Measurements from ENCODE around the gene HIGD1A. TPM values are rescaled to one million over a fixed set of nuclear protein-coding genes. Genes with fewer than 3 reads are reported as not detected.

HIGD1A gene
- 245 and 278 TPM in 2 replicates for total RNA-seq (2014; rRNA removed; shearing (Covaris generic))

DNA sequence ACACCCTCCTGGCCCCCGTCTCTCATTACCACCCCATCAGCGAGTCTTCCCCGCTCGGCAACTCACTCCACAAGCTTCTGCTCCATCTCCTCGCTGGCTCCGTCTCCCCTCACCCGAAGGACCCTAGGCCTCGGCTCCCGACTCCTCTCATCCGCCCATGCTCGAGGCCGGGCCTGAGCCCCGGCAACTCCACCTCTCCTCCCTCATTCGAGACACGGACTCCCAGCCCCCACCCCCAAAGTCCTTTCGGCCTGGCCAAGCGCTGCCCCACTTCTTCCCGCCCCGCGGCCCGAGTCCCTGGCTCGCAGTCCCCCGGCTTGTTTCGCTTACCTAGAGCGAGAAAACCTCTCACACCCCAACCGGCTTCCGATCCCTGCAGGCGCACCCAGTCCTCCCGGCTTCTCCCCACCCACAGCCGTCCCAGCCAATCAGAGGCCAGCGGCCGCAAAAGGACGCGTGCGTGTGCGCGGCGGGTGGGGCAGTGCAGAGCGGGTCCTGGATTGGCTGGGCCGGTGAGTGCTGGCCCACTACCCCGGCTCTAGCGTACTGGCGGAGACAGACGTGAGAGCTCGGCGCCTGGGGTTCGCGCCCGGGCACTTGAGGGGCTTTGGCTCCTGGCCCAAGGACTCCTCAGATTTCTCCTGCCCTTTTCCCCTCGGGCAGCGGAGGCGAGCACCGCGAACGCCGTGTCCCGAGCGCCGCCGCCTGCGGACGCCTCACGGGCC is at the start of gene HIGD1A:
Gene HIGD1A (minus strand): TSS at position 385 of the 725 bp plus-strand sequence. CDS start 10,237 bp downstream, outside the sequence.
- DNase-seq (ENCODE audit: low read depth) = peak; percentile 95

DNA sequence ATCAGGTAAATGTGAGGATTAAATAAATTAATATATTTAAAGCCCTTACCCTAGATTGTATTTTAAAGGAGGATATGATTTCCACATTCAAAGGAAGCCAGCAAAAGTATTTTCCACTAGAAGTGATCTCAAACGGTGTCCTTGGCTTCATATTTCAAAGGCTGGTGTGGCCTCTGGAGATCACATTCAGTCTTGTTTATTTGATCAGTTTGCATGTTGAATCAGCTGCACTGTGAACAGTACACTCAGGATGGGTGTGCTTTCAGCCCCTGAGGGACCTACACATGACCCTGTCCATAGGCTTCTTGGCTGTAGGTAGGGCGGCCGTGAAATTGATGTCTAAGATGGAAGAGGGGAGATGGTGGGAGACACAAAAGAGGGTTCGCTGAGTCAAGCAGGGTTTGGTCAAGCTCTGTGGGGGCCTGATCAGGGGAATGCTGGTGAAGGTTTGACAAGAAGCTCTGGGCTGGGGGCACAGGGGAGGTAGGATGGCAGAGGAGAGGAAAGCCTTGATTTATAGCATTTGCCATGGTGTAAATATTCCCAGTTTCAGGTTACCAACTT is 49.5 kb upstream of the HIGD1A start:
- no peak for DNase-seq (ENCODE audit: low read depth)

DNA sequence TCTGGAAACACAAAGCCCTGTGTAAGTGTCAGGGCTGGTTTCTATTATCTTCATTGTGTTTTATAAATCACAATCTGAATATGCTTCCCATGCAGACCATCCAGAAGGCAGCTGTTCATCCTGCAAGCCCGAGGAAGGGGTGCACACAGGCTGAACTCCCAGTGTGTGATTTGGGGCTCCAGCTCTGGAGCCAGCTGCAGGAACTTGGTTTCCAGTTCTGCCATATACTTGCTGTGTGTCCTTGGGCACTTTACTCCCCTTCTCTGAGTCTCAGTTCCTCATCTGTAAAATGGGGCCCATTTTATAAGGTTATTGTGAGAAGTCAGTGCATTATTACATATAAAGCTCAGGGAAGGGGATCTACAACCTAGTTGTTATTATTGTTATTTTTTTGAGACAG is 48.8 kb upstream of the HIGD1A start:
- no peak for DNase-seq (ENCODE audit: low read depth)

DNA sequence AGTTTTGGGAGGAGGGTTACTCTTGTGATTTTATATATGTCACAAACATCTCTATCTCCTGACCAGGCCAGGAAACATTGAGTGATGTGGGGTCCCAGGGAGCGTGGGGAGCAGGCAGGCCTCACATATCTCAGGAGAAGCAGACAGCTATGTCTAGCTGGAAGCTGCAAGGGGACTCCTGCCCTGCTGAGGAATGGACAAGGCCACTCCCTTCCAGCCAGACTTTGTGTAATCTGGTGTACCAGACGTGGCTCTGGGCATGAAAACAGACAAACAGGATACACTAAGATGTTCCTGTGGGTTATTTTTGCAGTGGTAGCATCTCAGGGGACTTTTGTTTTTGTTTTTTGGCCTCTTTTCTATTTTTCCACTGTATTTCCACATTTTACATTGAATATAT is 48.2 kb upstream of the HIGD1A start:
- no peak for DNase-seq (ENCODE audit: low read depth)

DNA sequence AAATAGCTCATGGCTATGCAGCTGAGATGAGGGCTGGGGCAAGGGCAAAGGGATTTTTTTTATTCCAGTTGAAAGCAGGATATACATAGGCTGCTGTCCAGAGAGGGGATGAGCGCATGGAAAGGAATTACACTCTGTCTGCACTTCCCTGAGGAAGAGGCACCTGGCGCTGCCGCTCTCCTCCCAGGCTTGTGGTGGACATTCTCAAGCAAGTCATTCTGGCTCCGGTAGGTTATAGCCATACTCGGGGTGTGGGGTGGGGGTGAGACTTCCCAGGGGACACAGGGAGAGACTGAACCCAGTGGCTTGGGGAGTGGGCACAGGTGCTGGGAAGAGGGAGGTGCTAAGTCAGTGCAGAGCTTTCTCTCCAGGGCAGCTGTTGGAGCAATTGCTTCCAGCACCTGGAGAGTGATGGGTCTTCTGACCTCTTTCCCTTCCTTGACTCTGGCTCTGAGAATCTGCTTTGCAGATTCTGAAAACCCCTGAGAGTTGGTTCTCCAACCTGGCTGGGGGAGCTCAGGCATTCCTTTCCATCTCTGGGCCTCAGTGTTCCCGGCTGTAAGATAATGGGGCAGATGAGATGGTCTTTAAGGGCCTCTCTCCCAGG is 47.0 kb upstream of the HIGD1A start:
- DNase-seq (ENCODE audit: low read depth) = no peak

DNA sequence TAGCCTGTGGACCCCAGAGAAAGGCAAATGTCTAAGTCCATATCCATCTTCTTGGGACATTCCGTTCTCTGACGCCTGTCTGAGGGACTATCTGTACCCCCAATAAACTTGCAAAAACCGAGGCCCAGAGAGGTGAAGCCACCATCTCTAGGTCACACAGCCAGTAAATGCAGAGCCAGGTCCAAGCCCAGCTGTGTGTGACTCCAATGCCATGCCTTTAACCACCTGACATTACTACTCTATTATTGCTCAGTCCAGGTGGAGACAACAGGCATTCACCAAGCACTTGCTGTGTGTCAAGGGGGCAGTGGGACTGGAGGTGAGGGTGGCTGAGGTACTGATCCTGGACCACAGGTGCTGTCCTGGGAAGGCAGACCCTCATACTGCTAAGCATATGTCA is 46.0 kb upstream of the HIGD1A start:
- DNase-seq (ENCODE audit: low read depth) = no peak

DNA sequence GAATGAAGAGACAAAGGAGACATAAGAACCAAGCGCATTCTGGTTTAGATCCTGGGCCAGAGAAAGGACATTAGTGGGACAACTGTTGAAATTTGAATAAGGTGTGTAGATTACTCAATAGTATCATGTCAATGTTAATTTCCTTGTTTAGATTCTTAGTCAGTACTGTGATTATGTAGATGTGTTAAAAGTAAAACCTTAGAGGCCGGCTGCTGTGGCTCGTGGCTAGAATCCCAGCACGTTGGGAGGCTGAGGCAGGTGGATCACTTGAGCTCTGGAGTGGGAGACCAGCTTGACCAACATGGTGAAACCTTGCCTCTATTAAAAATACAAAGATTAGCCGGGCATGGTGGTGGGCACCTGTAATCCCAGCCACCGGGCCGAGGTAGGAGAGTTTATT is 44.7 kb upstream of the HIGD1A start:
- no peak for DNase-seq (ENCODE audit: low read depth)

DNA sequence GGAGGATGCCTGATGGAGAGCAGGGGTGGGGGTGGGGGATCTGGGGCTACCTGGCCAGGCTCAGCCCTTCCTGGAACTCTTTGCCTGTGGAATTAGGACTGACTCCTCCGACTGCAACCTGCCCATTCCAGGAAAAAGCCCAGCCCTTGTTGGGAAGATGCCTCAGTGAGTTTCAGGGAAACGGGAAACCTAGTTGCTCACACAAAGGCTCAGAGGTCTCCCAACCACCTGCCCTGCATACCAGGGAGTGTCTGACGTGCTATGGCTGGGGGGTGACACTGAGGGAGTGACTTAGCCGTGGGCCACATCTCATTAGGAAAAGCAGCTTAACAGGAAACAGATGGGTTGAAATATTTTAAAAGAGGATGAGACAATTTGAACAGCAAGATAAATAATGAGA is 43.4 kb upstream of the HIGD1A start:
- DNase-seq (ENCODE audit: low read depth) = peak; percentile 11

DNA sequence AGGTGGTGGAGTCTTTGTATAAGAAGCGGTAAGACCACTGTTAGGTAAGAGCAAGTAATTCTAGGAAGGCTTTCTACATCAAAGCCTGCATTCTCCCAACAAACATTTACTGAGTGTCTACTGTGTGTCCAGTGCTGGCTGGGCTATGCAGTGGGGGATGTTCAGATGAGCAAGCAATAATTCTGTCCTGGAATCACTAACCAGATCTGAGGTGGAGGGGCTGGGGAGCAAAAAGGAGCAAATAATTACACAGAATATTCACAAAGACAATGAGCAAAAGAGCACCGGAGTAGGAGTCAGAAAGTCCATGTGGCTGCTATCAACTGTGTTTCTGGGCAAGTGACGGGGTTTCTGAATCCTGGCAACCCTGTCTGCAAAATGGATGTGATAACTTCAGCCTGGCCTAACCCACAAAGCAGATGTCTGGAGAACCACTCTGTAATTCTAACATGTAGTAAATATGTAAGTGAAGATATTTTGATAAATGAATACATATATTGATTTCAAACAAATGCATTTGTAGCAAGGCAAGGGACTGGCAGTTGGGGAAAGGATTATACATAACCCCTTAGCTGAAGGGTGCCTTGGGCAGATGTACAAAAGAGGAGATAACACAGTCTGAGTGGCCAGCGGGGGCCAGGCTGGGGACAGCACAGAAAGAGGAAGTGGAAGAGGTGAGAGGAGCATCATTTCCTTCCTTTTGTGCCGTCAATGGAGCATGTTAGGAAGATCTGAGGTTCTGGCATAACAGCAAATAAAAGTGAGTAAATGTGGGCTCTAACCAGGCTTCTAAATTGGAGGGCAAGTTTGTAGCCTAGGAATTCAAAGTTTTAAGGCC is 42.6 kb upstream of the HIGD1A start:
- no peak for DNase-seq (ENCODE audit: low read depth)

DNA sequence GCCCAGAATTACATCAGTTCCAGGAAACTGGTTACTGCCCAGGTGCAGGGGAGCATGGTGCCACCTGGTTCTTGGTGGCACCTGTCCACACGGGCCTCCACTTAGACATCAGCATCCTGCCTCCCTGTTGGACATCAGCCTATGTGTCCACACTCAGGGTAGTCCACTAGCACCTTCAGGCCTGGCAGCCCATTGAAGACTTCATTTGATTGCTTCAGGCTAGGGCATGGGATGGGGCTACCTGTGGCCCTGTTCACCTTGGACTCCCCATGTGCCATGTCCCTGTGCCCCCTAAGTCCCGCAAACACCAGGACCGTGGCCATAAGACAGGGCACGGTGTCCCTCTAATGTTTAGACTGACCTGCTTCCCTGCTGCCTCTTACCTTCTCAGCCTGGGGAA is 40.5 kb upstream of the HIGD1A start:
- no peak for DNase-seq (ENCODE audit: low read depth)

DNA sequence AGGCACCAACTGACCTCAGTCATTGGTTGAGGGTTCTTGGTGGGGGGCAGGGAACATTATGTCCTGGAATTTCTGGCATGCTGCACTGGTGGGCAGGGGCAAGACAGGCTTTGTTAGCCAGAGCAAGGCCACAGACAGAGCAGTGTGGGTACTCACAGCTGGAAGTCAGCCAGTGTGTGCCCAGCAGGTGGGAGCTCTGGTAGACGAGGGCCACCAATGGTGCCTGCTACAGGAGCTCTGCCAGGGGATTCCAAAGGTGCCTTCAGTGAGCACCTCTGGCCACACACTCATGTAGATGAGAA is 40.1 kb upstream of the HIGD1A start:
- no peak for DNase-seq (ENCODE audit: low read depth)

DNA sequence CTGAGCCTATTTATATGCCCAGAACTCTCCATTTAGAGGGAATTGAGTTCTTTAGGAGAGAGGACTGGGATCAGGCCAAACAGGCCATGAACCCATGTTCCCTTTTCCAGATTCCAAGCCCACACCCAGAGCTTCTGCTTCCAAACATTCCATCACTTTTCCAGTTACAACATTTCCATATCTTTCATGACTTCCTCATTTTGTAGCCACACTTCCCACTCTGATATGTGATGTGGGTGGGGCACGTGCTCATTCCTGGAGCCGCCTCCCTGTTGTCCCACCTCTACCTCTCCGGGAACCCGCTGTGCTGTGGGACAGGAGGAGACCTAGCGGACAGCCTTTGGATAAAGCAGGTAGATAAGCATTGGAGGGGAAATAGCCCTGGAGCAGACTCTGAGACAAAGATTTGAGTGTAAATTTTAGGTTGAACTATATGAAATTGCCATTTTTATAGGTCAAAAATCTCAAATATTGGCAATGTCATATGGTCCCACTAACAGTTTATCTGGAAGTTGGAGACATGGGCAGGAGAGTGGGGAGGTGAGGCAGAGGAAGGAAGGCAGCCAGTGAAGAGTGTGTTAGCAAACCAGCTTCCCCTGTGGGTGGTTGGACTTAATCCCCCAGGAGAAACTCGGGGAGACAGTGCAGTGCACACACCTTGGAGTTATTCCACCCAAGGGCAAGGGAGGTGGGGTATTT is 39.6 kb upstream of the HIGD1A start:
- no peak for DNase-seq (ENCODE audit: low read depth)

DNA sequence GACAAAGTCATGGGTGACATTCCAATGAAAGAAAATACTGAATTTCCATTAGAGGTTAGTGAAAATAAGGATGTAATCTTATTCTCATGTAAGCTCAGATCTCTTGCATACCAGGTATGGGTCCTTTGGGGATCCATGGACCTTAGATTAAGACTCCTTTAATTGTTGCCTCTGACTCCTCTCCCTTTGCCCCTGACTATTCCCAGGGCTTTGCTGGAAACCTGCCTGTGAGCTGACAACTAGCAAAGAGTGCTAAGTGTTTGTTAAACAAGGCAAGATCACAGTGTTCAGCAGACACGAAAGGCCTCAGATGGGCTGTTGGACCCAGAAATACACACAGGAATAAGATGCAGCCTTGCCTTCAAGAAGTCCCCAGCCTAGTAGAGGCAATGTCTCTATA is 37.0 kb upstream of the HIGD1A start:
- no peak for DNase-seq (ENCODE audit: low read depth)

DNA sequence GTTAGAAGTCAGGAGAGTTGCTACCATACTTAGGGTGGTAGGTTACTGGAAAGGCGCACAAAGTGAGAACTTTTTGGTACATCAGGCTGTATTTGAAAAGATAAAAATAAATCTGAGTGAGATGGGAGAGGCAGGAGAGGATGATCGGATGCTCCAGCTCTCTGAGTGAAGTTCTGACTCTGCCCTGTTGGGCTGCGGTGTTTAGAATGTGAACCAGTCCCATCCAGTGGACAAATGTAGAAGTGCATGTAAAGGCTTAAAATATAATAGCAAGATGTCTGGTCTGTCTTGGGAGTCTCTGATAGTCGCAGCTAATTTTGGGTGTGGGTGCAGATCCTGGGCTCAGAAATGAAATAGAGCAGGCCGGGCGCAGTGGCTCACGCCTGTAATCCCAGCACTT is 35.3 kb upstream of the HIGD1A start:
- DNase-seq (ENCODE audit: low read depth) = peak; percentile 78

DNA sequence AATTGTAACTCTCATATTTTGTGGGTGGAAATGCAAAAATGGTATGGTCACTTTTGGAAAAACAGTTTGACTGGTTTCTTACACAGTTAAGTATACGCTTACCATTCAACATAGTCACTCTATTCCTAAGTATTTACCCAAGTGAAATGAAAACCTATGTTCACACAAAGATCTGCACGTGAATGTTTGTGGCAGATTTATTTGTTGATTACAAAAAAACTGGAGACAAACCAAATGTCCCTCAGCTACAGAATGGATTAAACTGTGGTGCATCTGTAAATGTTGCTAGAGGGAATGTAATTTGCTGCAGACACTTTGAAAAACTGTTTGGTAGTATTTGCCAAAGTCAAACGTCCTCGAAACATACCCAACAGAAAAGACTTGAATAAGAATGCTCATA is 34.3 kb upstream of the HIGD1A start:
- DNase-seq (ENCODE audit: low read depth) = no peak

DNA sequence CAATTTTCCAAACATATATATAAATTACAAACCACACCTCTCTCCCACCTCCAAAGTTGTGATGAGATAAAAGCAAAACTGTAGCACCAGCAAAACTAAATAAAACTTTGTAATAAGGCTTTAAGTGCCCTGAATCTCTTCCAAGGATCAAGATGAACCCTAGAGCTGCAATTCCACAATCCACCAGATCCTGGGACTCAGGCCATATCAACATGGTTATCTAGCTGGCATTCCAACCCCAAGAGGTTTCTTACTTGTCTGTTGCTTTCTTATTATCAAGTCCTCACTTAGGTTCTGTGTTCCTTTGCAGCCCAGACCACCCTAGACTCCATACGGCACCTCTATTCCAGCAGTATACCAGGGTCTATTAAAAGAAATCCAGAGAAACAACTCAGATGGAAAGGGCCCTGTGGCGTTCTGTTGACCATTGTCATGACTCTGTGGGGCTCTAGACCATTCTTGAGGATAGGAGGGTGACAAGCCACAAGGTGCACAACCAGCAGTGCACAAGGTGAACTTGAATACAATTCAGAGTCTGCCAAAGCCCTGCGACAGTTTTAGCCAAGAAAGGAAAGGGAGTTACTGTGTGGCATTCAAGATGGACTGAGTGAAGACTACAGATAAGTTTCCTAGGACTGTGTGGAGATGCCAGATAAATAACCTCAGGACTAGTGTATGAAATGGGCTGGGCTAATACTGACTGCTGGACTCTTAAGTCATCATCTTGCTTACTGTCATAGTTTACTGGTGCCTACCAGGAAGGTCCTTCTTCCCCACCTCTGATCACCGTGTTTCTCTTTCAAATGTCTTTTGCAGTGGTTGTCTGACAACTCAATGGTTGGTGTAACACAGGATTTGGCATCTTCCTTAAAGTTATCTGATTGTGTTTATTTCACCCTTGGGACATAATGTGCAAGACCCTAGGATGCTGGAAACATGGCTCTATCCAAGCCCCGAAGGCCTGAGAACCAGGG is 32.1 kb upstream of the HIGD1A start:
- no peak for DNase-seq (ENCODE audit: low read depth)

DNA sequence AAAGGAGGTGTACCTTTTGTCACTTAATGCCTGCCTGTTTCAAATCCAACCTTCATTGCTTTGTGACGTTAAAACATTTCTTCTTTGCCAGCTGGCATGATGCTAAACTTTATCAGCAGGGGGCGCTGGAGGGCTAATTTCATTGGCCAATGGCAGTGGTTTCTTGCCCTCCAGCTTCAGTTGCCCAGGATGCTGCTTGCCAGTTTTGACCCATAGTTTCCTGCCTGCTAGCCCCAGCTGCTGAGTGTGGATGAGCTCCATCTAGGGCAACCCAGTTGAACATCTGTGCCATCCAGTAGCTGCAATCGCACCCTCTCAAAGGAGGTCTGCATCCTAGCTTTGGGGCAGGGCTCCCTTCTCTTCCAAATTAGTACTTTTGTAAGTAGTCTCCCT is 27.0 kb upstream of the HIGD1A start:
- peak; percentile 65 for DNase-seq (ENCODE audit: low read depth)

DNA sequence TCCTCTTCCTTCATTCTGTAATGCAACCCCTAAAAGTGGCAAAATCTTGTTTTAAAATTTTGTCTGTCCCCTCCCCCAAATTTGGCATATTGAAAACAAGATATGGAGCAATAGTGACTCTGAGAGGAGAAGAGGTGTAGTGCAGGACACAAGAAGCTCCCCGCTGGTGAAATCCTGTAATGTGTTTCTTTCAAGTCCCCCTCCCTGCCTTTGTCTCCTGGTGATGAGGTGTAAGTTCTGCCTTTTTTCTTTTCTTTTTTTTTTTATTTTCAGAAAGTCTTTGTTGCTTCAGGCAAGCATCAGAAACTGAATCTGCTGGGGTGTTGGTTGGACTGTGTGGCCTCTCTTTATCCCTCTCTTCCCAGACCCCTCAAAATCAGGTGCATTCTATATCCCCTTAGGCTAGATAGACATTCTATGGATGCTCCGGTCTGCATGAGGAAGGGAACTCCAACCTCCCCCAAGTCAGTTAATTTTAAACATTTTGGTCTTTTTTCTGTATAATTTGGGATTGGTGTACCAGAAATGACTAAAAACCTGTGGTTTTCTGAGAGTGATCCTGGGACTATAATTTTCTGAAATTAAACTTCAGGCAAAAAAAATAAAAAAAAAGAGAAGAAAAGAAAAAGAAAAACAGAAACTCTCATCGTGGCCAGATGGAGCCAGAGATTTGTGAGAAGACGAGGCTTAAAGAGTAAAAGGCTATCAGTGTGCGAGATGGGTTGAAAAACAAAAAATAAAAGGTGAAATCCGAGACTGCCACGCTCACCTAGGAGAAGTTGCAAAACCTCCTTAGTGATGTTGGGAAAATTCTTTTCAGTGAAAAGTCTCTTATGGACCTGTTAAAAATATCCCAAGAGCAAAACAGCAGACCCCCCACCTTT is 26.4 kb upstream of the HIGD1A start:
- peak; percentile 23 for DNase-seq (ENCODE audit: low read depth)

DNA sequence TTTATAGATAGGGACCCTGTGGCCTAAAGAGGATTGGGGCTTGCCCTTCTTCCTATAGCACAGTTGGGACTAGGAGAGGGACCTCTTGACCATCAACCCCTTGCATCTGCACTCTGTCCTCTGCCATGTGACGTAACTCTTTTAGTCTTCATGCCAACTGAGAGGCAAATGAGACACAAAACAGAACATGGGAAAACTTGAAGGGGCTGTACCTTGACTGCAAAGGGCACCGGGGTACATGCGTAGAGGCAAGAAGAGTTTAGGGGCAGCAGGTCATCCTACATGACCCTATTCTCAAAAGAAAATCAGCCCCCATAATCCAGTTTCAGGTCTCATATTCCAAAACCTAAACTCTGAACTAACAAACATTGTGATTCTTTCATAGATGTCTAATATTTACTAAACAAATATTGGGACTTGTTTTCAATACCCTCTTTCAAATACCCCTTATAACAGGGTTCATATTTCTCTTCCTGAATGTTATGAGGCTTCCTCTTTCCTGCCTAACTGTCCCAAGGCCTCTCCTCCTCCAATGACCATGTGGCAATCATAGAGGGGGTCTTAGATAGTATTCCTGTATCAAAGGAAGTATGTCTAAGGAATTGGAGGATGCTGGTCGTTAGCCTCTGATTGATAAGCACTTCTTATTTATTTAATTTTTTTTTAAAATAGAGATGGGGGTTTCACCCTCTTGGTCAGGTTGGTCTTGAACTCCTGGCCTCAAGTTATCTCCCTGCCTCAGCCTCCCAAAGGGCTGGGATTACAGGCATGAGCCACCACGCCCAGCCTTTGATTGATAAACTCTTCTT is 25.5 kb upstream of the HIGD1A start:
- DNase-seq (ENCODE audit: low read depth) = no peak

Data from RPMI7951 (cell line).